Left kidney (tissue), 8 donors: ENCODE measurements around the gene EML2. TPM values are rescaled to one million over a fixed set of nuclear protein-coding genes. Genes with fewer than 3 reads are reported as not detected.
"Not testable (repeated sequence)": the region's sequence is repeated elsewhere in the genome, so short reads cannot be mapped to it uniquely, and the experiment has no call there.

Experiments
- DNase-seq: peaks from one replicate; pipeline ENCODE4 v3.0.0-alpha.2; 2013
- long read RNA-seq, 8 donors: transcript quantifications; one replicate each; lab custom pipeline, GENCODE V29; 2026
- polyA plus RNA-seq: library from polyadenylated mRNA; unstranded; fragments of 120-200 nt; gene quantifications from one replicate; pipeline ENCODE4 v1.2.1, GENCODE V29; 2013; ENCODE audit not compliant: insufficient read length

The EML2 gene, protein sequence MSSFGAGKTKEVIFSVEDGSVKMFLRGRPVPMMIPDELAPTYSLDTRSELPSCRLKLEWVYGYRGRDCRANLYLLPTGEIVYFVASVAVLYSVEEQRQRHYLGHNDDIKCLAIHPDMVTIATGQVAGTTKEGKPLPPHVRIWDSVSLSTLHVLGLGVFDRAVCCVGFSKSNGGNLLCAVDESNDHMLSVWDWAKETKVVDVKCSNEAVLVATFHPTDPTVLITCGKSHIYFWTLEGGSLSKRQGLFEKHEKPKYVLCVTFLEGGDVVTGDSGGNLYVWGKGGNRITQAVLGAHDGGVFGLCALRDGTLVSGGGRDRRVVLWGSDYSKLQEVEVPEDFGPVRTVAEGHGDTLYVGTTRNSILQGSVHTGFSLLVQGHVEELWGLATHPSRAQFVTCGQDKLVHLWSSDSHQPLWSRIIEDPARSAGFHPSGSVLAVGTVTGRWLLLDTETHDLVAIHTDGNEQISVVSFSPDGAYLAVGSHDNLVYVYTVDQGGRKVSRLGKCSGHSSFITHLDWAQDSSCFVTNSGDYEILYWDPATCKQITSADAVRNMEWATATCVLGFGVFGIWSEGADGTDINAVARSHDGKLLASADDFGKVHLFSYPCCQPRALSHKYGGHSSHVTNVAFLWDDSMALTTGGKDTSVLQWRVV
- polyA plus RNA-seq = 23.0 TPM
- long read RNA-seq, donor 1, partial matches to known transcripts = 0 of 7 reads
- long read RNA-seq, donor 1, other reads (novel, unspliced or antisense) = 0 of 7 reads
- long read RNA-seq, donor 2, partial matches to known transcripts = 0 of 4 reads
- long read RNA-seq, donor 2, other reads (novel, unspliced or antisense) = 0 of 4 reads
- long read RNA-seq, donor 3, partial matches to known transcripts = 0 of 6 reads
- long read RNA-seq, donor 3, other reads (novel, unspliced or antisense) = 0 of 6 reads
- long read RNA-seq, donor 4, partial matches to known transcripts = 0 of 1 reads
- long read RNA-seq, donor 4, other reads (novel, unspliced or antisense) = 0 of 1 reads
- long read RNA-seq, donor 5, transcript EML2-227 (4 exons, 705 nt) = major isoform, 6 of 7 reads
- long read RNA-seq, donor 5, partial matches to known transcripts = 0 of 7 reads
- long read RNA-seq, donor 5, other reads (novel, unspliced or antisense) = 0 of 7 reads
- long read RNA-seq, donor 6, partial matches to known transcripts = 0 of 6 reads
- long read RNA-seq, donor 6, other reads (novel, unspliced or antisense) = 0 of 6 reads
- long read RNA-seq, donor 7, transcript EML2-227 (4 exons, 705 nt) = major isoform, 5 of 10 reads
- long read RNA-seq, donor 7, partial matches to known transcripts = 0 of 10 reads
- long read RNA-seq, donor 7, other reads (novel, unspliced or antisense) = 0 of 10 reads
- long read RNA-seq, donor 8, partial matches to known transcripts = 0 of 2 reads
- long read RNA-seq, donor 8, other reads (novel, unspliced or antisense) = 0 of 2 reads

DNA sequence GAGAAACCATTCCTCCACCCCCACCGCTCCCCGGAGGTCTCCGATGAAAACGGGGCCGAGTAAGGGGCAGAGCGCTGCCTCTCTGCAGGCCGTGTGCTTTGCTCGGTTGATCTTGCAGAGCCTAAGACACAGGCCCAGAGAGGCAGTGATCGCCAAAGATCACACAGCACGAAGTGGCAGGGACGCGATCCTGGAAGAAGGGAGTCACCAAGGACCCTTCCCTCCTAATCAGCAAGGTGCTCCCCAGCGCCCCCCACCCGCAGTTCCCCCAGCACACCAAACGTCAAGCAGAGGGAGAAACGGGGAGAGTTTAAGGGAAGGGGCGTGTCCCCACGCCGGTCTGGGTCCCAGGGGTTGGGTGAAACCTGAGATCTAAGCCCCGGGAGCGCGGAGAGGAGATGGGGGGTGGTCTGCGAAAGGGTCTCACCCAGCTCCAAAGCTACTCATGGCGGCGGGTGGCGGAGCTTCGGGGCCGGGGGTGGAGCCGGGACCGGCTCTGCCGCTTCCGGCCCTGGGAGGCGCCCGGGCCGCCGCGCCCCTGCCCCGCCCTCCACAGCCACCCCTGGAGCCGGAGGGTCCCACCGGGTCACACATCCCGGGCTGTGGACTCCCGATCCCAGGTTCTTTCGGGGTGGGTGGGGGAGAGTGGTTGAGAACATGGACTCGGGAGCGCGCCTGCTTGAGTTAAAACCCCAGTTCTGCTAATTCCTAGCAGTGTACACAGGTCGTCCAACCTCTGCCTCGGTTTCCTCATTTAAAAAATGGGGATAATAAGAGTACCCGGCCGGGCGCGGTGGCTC, at the start of gene EML2:
TSS of gene EML2 (minus strand) at position 468 of the 800 bp plus-strand sequence. CDS start at position 447, 21 bp downstream.
- no peak for DNase-seq

GRCh38 chr19:45687599-45687998, 48.4 kb upstream of the EML2 start:
- DNase-seq = no peak

DNA sequence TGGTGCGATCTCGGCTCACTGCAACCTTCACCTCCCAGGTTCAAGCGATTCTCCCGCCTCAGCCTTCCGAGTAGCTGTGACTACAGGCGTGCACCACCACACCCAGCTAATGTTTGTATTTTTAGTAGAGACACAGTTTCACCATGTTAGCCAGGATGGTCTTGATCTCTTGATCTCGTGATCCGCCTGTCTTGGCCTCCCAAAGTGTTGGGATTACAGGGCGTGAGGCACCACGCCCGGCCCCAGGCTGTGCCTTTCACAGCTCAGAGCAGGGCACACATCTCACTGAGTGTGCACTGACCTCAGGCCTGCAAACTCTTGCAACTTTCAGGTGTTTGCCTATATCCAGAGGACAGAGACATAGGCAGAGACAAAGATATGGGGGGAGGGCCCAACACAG, 45.8 kb upstream of the EML2 start:
- not testable (repeated sequence) for DNase-seq

DNA sequence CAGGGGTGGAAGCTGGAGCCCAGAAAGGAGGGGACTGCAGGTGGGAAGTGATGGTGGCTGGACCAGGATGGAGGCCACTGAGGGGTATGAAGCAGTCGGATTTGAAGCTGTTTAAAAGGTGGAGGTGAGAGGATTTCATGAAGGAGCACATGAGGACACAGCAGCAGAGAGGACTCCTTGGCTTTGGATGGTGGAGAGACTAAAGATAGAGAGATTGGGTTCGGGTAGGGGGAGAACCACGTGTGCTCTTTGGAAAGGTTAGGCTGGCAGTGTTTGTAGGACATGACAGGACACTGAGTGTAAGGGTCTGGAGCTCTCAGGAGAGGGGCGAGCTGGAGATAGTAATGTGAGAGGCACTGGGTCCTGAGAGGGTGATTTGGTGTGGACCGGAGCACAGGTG, 43.7 kb upstream of the EML2 start:
- no peak for DNase-seq

GRCh38 chr19:45682117-45682516, 42.9 kb upstream of the EML2 start:
- no peak for DNase-seq

GRCh38 chr19:45681391-45682015, 42.3 kb upstream of the EML2 start:
- DNase-seq = peak; percentile 80

DNA sequence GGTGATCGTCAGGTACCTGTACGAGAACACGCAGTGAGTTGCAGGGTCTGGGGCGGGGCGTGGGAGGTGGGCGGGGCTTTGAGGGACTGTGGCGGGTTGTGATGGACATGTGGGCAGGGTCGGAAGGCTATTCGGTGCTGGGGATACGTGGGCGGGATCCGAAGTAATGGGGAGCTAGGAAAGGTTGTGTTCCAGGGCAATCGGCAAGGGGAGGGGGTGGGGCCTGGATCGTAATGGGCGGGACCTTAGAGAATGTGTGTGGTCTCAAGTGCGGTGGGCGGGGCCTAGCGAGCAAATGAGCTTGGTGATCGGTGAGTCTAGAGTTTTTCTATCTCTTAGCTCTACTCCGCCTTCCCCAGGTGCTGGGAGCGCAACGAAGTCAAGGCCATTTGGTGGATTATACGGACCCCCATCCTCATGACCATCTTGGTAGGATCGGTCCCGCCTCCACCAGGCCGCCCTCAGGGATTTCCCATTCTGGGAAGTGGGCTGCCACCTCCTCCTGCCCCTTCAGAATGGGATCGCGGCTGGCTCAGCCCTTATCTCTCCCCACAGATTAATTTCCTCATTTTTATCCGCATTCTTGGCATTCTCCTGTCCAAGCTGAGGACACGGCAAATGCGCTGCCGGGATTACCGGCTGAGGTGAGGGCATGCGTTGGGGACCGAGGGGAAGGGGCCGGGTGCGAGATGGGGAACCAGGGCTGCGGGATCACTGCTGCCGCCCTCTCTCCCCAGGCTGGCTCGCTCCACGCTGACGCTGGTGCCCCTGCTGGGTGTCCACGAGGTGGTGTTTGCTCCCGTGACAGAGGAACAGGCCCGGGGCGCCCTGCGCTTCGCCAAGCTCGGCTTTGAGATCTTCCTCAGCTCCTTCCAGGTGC, 38.4 kb upstream of the EML2 start:
- DNase-seq = peak; percentile 80

DNA sequence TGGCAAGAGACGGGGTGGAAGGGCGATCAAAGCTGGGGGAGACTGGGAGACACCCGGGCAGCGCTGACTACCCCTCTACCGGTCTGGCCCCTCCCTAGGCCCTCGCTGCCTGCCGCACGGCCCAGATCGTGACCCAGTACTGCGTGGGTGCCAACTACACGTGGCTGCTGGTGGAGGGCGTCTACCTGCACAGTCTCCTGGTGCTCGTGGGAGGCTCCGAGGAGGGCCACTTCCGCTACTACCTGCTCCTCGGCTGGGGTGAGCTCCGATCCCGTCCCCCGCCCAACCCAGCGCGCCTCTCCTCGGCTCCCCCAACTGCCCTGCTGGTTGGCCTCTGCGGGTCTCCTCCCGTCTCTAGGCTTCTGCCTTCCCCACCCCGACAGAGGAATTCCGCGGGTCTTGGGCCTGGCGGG, 37.7 kb upstream of the EML2 start:
- no peak for DNase-seq

DNA sequence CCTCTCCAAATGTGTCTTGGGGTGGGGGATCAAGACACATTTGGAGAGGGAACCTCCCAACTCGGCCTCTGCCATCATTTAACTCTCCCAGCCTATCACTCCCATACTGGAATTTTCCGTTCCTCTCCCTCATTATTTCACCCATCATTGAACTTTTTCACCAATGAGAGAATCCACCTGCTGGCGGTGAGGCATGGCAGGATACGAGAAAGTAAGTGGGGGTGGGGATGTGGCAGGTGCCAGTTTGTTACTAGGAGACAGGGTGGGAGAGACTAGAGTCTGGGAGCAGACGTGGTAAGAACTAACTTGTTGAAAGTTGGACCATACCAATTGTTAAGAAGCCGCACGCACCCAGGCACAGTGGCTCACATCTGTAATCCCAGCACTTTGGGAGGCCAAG, 35.7 kb upstream of the EML2 start:
- no peak for DNase-seq

GRCh38 chr19:45670670-45671453, 31.7 kb upstream of the EML2 start:
- DNase-seq = peak; percentile 42

GRCh38 chr19:45668342-45668871, 29.2 kb upstream of the EML2 start:
- no peak for DNase-seq

- DNase-seq = no peak
Observed at GRCh38 chr19:45667620-45668341, 28.6 kb upstream of the EML2 start, which contains the start of gene GIPR. Gene GIPR, plus strand, starts transcription at chr19:45668221. Its CDS starts 1,300 bp downstream, at chr19:45669521.

DNA sequence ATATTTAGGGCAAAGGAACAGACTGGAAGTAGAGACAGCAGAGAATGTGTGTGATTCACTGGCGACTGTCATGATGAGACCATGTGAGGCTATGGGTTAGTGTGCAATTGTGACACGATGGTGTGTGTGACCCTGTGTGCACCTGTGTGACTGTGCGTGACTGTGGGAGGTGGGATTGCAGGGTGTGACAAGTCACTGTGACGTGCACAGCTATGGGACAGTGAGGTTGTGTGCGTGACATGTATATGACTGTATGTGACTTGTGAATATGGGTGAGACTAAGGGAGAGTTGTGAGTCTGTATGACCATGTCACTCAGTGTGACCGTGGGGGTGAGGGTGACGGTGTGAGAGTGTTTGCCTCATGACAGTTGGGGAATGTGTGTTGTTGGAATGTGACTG, 25.4 kb upstream of the EML2 start:
- no peak for DNase-seq

DNA sequence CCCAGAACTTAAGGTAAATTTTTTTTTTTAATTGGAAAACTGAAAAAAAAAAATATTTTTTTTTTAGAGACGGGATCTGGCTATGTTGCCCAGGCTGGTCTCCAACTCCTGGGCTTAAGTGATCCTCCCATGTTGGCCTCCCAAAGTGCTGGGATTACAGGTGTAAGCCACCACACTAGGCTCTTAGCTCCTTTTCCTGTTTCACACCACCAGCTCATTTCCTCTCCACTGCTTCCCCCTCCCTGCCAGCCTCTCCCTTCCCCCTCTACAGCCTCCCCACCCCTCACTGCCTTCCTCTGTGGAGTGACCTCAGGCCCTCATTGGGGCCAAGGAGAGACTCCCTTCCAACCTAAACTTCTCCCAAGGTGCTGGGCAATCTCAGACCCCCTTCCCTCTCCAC, 24.6 kb upstream of the EML2 start:
- no peak for DNase-seq

- no peak for DNase-seq
Observed at GRCh38 chr19:45660636-45661035, 21.4 kb upstream of the EML2 start.

- no peak for DNase-seq
Observed at GRCh38 chr19:45659096-45659729, 20.0 kb upstream of the EML2 start.
